ENCODE measurements around the gene GSG1L.

Gene GSG1L

DNA sequence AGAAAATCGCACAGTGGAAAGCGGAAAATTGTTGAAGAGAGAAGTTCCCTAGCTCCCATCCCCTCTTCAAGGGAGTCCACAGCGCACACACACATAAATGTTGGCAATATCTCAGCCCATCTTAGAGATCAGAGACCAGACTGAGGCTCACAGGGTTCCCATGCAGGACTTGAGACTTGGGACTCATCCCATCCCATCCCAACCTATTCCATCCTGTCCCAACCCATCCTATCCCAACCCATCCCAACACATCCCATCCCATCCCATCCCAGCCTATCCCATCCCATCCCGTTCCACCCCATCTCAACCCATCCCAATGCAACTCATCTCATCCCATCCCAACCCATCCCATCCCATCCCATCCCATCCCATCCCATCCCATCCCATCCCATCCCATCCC, 29.6 kb downstream of the GSG1L start:
- FAIRE-seq (no peak), DNase-seq (ENCODE audit: insufficient read length, low spot score) (no peak)

DNA sequence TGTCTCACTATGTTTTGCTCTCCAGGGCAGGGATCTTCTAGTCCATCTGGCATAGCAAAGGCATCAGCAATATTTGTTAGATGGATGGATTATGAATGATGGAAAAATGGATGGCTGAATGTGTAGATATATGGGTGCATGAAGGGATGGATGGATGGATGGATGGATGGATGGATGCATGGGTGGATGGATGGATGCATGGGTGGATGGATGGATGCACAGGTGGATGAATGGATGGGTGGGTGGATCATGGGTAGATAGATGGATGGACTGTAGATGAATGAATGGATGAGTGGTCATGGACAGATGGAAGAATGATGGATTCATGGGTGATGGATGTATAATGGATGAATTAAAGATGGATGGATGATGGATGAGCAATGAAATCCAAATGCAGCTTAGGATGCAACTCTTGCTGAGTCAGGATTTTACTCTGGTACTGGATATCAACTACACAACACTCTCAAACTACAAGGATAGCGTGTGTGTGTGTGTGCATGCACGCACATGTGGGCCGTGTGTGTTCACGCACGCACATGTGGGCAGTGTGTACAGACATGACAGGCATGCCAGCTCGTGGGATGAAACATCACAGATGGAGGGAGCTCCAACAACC, 34.0 kb downstream of the GSG1L start:
- DNase-seq (ENCODE audit: insufficient read length, low spot score) (no peak), FAIRE-seq (no peak)

DNA sequence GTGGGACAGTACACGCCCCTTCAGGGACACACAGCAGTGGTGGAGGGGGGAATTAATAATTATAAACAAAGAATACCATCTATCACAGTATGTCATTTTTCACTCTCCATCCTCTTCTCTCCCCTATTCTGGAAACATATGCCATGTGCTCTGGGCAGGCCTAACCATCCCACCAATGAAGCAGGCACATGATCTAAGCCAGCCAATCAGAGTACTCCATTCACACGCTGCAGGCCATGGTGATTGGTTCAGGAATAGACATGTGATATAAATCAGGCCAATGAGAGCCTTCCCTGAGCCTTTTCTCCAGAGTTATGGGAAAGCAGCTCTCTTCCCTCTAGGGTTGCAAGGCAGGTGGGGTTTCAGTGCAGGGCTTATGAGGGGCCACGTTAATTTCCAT, 36.5 kb downstream of the GSG1L start:
- DNase-seq (ENCODE audit: insufficient read length, low spot score) (no peak), FAIRE-seq (no peak)

DNA sequence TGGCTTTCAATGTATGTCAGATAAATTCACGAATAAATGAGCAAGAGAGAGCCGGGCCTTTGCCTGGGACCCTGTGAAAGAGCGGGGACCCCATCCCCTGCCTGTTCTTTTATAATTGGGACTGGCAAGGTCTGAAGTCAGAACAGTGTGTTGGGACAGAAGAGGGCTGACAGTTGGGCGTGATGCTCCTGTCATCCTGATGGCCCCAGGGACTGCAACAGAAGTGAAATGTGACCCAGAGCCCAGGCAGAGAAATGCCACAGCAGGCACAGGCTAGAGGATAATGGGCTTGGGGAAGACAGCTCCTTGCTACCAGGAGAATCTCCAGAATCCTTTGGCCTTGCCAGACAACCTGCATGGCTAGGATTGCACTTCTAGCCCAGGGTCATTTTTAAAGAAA, 37.9 kb downstream of the GSG1L start:
- DNase-seq (ENCODE audit: insufficient read length, low spot score) (no peak), FAIRE-seq (no peak)

DNA sequence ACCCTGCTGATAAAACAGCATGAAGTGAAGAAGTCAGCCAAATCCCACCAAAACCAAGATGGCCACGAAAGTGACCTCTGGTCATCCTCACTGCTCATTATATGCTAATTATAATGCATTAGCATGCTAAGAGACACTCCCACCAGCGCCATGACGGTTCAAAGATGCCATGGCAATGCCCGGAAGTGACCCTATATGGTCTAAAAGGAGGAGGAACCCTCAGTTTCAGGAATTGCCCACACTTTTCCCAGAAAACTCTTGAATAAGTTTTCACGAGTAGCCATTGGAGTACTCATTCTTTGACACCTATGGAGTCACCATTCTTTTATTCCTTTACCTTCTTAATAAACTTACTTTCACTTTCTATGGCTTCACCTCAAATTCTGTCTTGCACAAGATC, 44.3 kb downstream of the GSG1L start:
- DNase-seq (ENCODE audit: insufficient read length, low spot score), result no peak

DNA sequence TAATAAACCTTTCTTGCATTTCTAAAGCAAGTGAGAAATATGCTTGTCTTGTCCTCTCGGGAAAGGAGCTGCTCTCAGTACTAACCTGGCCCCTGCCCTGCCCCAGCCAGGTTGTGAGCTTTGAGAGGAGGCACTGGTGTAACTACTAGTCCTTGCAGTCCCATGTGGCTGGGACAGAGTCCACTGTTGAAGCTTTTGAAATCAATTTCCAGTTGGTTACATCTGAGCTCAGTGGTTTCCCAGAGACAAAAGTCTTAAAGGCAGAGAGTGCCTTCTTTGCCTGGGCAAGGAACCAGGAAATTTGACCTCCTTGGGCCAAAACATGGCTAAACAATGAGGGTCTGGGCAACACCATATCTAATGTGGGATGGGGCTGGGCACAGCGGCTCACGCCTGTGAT, 48.7 kb downstream of the GSG1L start:
- FAIRE-seq, result no peak
- DNase-seq (ENCODE audit: insufficient read length, low spot score), result no peak

More for the DNA sequence above, 44.3 kb downstream of the GSG1L start:
- FAIRE-seq, result no peak

DNA sequence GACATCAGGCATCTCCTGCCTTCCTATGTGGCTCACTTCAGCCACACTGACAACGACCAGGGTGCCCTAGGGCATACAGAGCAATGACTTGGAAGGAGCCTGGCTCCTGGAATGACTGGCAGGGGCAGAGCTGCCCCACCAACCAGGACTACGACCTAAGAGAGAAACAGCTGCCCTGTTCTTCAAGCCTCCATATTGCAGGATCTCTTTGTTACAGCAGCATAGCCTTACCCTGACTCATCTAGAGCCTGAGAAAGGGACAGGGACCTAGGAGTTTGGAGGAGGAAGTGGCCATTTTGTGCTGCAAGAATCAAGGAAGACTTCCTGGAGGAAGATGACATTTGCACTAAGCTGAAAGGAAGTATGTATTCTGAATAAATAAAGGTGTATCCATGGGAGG, 49.6 kb downstream of the GSG1L start:
- DNase-seq (ENCODE audit: insufficient read length, low spot score) (no peak), FAIRE-seq (no peak)

DNA sequence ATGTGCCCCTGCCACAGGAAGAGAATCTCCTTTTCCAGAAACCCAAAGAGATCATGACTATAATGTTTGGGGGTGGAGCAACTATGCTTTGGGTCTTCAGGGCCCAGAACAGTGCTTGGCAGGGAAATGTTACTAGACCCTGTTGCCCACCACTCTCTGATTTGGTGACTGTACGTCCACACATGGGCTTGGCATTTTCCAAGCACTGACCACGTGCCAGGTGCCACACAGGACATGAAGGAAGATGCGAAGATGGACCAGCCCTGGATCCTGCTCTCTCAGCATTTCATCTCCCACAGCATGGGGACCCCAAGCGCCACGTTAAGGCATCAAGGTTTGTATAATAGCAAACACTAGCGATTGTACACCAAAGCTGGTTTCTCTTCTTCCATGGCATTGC, 50.1 kb downstream of the GSG1L start:
- FAIRE-seq, result no peak
- no peak for DNase-seq (ENCODE audit: insufficient read length, low spot score)

DNA sequence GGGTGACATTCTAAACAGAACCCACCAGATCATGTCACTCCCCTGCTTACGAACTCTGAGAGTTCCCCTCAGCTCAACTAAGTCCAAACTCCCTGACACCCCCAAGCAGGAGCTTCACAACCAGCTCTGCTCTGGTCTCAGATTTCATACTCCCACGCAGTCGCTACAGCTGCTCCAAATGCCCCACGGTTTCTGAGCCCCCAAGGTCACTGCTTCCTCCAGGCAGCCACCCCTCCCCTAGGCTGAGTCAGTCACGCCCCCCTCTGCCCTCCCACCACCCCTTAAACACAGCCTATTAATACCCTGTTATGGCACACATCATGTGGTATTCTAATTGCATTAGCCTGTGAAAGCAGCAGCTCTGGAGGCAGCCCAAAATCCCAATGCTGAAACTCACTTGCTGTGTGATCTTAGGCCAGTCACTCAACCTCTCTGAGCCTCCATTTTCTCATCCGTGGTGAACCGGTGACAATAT, 51.5 kb downstream of the GSG1L start:
- no peak for DNase-seq (ENCODE audit: insufficient read length, low spot score)
- no peak for FAIRE-seq

DNA sequence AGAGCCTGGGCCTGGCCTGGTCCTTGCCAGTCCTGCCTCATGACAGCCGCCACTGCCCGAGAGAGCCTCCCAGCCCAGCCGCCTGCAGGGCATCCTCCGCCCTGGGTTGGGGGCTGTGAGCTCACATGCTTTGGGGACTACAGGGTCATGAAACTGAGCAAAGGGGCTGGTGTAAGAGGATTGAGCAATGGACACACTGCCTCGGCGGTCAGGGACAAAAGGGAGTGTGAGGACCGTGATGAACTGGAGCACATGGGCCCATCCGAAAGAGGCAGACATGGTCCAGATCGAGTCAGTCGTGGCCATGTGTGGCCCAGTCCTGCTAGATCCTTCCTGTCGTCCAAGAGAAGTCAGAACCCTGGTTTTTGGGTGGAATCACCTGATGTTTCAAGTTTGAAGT, 52.3 kb downstream of the GSG1L start:
- no peak for DNase-seq (ENCODE audit: insufficient read length, low spot score)
- FAIRE-seq, result no peak

DNA sequence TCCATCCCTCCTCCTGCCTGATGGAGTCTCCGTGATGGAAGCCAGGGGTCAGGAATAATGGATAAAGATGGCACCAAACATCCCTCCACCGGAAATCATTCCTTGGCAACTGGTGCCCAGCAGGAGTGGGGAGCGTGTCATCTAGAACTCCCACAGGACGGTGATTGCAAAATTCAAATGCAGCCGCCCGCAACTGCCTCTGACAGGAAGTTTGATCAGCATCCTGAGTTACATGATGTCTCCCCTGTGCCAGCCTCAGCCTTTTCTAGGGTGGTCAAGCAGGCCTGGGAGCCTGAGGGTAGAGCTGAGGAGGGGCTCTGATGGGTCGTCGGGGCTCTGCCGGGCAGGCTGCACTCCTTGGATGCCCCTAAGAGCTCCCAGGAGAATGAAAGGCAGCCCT, 52.8 kb downstream of the GSG1L start:
- no peak for FAIRE-seq
- no peak for DNase-seq (ENCODE audit: insufficient read length, low spot score)

DNA sequence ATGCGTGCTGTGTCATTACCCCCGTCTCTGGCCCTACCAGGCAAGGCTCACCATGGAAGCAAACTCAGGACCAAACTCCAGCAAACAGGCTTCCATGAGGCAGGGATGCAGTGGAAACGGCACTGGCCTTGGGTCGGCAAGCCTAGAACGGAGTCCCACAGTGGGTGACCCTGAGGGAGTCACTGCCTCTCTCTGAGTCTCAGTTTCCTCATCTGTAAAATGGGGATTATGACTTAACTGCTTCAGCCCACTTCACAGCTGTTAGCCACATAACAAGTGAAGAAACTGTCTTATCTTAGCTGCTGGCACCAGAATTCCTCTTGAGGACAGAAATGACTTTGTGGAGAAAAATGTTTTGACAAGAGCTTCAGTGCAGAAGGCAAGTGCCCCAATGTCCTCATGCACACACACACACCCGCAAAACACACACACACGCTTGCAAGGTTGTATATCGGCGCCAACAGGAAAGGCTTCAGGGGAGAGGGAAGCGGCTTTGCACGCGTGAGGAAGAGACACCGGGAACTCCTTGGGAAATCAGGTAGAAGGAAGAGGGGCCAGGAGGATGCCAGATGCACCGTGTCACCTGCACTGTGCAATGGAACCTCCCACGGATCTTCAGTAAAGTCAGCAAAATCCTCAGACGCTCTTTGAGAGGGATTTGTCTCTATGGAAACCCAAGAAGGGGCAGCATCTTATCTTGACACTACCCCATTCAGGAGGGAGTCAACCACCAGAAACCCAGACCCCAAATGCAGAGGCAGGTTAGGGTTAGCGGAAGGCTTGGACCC, 53.7 kb downstream of the GSG1L start:
- no peak for DNase-seq (ENCODE audit: insufficient read length, low spot score)
- no peak for FAIRE-seq

DNA sequence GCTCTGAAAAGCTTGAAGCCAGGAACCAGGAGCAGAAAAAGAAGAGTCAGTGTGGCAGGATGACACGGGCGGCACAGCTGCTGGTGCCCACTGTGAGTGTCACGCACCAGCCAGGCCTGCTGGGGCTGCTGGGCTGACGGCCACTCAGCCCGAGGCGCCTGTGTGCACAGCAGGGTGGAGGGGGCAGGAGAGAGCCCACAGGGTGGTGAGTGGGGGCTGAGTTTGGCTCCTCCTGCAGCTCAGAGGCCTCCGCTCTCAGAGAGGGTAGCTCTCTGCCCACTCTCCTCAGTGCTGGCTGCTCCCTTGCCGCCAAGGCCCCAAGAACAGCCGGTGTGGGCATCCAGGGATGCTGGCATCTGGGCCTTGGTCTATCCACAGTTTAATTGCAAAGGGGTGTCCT, 59.6 kb downstream of the GSG1L start:
- FAIRE-seq (no peak), DNase-seq (ENCODE audit: insufficient read length, low spot score) (no peak)

DNA sequence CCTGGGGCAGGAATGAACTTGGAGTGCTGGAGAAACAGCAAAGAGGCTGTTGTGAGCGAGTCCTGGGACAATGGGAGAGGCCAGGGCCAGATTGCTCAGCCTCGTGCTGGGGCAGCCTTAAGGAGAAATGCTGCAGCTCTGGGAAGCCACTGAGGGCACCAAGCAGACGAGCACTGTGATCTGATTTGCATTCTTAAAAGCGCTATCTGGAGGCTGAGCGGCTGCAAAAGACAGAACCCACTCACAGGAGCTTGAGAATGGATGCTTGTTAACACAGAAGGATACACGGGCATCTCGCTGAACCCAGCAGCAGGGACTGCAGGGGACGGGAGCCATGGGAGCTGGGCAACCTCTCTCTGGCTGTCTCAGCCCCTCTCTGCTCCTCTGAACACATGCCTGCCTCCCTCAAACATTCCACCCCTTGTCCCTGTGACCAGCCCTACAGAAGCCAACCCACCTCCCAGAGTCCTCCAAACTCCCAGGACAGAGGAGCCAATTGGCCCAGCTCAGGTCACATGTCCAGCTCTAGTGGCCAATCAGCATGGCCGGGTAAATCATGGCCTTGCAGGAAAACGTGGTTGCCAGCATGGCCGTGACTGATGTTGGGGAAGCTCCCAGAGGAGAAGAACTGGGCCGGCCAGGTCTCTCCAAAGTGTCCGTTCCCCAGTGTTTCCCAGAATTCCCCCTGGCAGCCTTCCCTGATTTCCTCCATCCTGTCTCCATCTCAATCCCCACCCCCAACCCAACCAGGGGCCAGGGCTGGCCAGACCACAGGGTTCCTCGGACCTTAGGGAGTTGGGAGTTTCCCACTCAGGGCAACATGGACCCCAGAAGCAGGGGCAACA, 60.3 kb downstream of the GSG1L start:
- FAIRE-seq, result no peak
- DNase-seq (ENCODE audit: insufficient read length, low spot score), result no peak

DNA sequence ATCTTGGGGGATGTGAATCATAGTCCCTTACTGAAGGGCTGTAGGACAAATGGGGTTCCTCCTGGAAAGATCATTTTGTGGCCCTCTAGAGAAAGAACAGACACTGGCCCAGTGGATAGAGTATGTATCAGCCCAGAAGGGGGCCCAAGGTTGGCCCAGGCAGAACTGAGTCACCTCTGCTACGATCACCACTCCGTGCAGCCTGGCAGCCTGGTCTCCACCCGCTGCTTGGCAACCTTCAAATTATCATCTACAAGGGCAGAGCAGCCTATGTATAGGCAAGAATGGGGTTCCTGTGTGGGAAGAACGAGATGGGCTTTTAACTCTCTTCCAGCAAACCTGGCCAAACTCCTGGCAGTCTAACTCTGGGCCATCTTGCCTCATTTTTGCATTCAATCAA, 61.9 kb downstream of the GSG1L start:
- no peak for FAIRE-seq
- DNase-seq (ENCODE audit: insufficient read length, low spot score), result no peak

DNA sequence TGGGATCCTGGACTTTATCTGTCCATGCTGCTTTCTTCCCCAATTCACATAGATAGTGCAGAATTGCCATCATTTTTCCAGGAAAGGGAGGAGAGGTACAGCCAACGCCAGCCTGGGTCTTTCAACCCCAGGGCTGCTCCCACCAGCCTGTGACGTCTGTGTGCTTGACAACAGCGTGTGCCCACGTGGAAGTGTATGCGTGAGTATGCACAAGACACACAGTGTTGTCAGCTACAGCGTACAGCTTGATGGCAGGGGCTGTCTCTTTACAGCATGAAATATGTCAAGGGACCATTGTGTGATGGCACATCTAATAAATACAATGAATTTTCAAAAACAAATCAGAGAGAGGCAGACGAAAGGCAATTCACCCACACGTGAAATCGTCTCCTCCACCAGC, 62.3 kb downstream of the GSG1L start:
- FAIRE-seq (no peak), DNase-seq (ENCODE audit: insufficient read length, low spot score) (no peak)

DNA sequence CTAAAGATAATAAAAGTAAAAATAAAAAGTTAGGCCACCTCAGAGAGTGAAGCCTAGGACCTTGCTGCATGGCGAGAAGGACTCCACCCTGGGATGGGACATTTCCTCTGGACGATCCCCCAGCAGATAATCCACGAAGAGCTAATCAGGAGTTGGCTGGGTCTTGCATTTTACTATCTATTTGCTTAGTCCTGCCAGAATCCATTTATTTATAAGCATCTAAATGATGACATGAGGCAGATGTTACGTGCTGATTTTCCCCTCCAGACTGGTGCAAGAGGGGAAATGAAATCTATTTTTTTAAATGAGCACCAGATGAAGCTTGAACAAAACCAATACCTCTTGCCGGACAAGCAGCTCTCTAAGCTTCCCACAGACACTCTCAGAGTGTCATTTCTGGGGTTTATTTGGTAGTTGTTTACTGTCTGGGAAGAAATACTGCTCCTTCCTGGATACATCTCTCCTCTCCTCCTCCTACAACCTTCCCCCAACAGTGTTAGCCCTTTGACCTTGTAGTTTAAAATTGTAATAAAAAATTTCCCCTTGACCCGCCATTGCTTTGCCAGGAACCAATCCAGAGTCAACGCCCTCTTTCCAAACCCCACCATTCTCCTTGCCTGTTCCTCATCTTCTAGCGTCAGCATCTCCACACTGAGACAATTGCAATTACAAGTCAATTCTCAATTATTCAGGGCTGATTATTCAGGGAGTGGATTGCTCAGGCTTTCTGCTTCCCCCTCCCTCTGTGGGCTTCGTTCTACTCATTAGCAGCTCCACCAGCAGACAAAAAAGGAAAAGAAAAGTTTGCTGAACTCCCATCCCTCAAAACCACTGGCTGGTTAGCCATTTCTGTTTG, 63.0 kb downstream of the GSG1L start:
- DNase-seq (ENCODE audit: insufficient read length, low spot score), result no peak

DNA sequence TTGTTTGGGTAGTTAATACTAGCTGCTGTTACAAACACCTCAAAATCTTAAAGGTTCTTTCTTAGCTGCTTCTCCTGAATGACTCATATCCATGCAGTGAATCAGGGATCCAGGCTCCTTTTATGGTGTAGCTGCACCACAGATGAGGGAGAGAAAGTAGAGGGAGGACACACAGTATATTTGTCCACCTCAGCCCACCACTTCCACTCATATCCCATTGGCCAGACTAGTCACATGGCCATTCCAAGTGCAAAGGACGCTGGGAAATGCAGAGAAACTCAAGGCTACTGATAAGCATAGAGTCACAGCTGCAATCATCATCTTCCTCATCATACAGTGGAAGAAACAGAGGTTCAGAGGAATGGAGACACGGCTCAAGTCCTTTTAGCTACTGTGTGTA, 63.8 kb downstream of the GSG1L start:
- no peak for FAIRE-seq
- DNase-seq (ENCODE audit: insufficient read length, low spot score), result no peak

More for the DNA sequence above, 63.0 kb downstream of the GSG1L start:
- FAIRE-seq, result no peak

DNA sequence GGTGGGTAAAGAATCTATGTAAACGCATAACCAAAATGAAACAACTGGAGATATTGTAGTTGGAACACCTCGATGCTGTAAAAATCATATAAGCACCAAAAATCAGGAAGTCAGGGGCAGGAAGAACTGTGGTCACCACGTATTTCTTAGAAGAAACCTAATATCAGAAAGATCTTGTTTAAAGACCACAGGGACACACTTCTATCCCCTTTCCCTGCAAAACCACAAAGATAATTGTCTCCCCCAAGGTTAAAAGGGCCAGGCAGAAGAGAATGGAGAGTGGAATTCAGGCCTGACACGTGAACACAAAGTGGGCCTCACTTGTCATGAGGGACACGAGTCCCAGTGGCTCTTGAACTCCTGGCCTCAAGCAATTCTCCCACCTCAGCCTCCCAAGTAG, 68.1 kb downstream of the GSG1L start:
- DNase-seq (ENCODE audit: insufficient read length, low spot score) (no peak), FAIRE-seq (no peak)

DNA sequence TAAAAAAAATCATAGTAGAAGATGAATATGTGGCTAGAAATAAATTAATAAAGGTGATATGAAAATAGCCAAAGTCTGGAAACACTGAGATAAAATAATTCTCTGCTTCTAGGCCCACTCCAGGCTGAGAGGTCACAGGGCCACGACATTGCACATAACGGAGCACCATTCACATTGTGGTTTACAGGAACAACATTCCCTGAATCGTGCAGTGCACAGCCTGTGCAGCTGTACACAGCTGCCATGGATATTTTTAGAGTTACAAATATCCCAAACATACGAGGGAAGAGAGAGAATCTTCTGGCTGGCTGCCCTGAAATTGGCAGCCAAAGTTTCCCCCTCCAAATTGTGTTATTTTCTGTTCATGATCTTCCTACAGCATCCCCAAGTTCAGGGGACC, 68.8 kb downstream of the GSG1L start:
- FAIRE-seq, result no peak

DNA sequence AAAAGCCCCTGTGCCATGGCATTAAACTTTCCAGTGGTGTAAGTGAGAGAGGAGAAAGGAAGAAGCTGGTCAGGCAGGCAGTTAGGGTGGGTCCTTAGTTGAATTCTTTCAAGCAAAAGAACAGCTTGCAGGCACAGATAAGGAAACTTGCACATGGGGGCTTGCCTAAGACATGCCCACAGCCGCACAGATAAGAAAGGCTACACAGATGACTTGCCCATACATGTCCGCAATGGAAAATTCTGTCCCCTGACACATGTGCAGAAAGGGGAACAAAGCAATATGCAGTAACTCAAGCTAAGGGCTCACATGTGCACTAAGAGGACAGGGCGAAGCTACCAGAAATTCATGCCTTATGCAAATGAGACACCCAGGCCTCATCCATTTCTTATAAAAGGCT, 69.9 kb downstream of the GSG1L start:
- no peak for DNase-seq (ENCODE audit: insufficient read length, low spot score)
- no peak for FAIRE-seq

More for the DNA sequence above, 68.8 kb downstream of the GSG1L start:
- DNase-seq (ENCODE audit: insufficient read length, low spot score), result no peak

All from GM19239 (cell line).